ENCODE results near the gene HOXD9.

HOXD9 gene

GRCh38 chr2:176137906-176138305, 15.4 kb downstream of the HOXD9 start:
- DNase-seq (ENCODE audit: low spot score), result no peak

- DNase-seq (ENCODE audit: low spot score), result no peak
Observed at GRCh38 chr2:176138526-176138922, 16.0 kb downstream of the HOXD9 start.

GRCh38 chr2:176138923-176139660, 16.6 kb downstream of the HOXD9 start:
- peak; percentile 45 for DNase-seq (ENCODE audit: low spot score)

GRCh38 chr2:176139661-176140512, 17.4 kb downstream of the HOXD9 start:
- peak; percentile 71 for DNase-seq (ENCODE audit: low spot score)

- DNase-seq (ENCODE audit: low spot score), result peak; percentile 91
Observed at GRCh38 chr2:176140513-176141317, 18.2 kb downstream of the HOXD9 start.

GRCh38 chr2:176142281-176142680, 19.8 kb downstream of the HOXD9 start:
- DNase-seq (ENCODE audit: low spot score), result no peak

GRCh38 chr2:176145085-176145969, 22.8 kb downstream of the HOXD9 start:
- no peak for DNase-seq (ENCODE audit: low spot score)

GRCh38 chr2:176146101-176146500, 23.6 kb downstream of the HOXD9 start:
- no peak for DNase-seq (ENCODE audit: low spot score)

- DNase-seq (ENCODE audit: low spot score), result no peak
Observed at GRCh38 chr2:176146645-176147044, 24.1 kb downstream of the HOXD9 start.

- DNase-seq (ENCODE audit: low spot score), result no peak
Observed at GRCh38 chr2:176147210-176147799, 24.8 kb downstream of the HOXD9 start.

- DNase-seq (ENCODE audit: low spot score), result no peak
Observed at GRCh38 chr2:176147800-176148496, 25.4 kb downstream of the HOXD9 start.

- DNase-seq (ENCODE audit: low spot score), result no peak
Observed at GRCh38 chr2:176148751-176149421, 26.4 kb downstream of the HOXD9 start.

GRCh38 chr2:176149481-176149938, 27.0 kb downstream of the HOXD9 start:
- DNase-seq (ENCODE audit: low spot score), result no peak

GRCh38 chr2:176149939-176150583, 27.5 kb downstream of the HOXD9 start:
- no peak for DNase-seq (ENCODE audit: low spot score)

- no peak for DNase-seq (ENCODE audit: low spot score)
Observed at GRCh38 chr2:176150584-176151441, 28.3 kb downstream of the HOXD9 start.

GRCh38 chr2:176151442-176152287, 29.1 kb downstream of the HOXD9 start, which contains the start of gene HOXD4:
TSS of gene HOXD4 (plus strand) at chr2:176151550. CDS start at chr2:176151634, 84 bp downstream.
- peak; percentile 84 for DNase-seq (ENCODE audit: low spot score)

Measured in AG20443 (cell line).